GM23338 (cell line): ENCODE measurements around the gene AATF. TPM values are rescaled to one million over a fixed set of nuclear protein-coding genes. Genes with fewer than 3 reads are reported as not detected.

Experiments used
- ATAC-seq: fragments of 200-7000 bp; cut with Tn5 transposase; 3 replicates; pipeline ENCODE4 v1.9.1; 2020
- DNase-seq: peaks from one replicate; pipeline ENCODE4 v3.0.0-alpha.2; 2015; ENCODE audit warnings: low spot score
- H2AFZ ChIP-seq: fragments of 200-600 bp; sonication (generic); 2 replicates; pipeline ENCODE4 v1.8.0; 2016; ENCODE audit warnings: antibody characterized with exemption, mild to moderate bottlenecking, moderate library complexity
- H3F3A ChIP-seq: fragments of 200-600 bp; sonication (generic); replicated peaks from 2 replicates; pipeline ENCODE4 v1.8.0; 2017; ENCODE audit warnings: antibody characterized with exemption, mixed run types, low read depth
- H3K27ac ChIP-seq: fragments of 200-600 bp; sonication (generic); 2 replicates; pipeline ENCODE4 v1.6.1; 2016; ENCODE audit warnings: low read depth
- H3K27me3 ChIP-seq: fragments of 200-600 bp; sonication (generic); 2 replicates; pipeline ENCODE4 v1.8.0; 2016; ENCODE audit warnings: mild to moderate bottlenecking, mixed run types, moderate library complexity; ENCODE audit not compliant: insufficient read depth
- H3K36me3 ChIP-seq: fragments of 200-600 bp; sonication (generic); 2 replicates; pipeline ENCODE4 v1.8.0; 2016; ENCODE audit warnings: mild to moderate bottlenecking; ENCODE audit not compliant: insufficient read depth
- H3K4me1 ChIP-seq: fragments of 200-600 bp; sonication (generic); 2 replicates; pipeline ENCODE4 v1.8.0; 2016; ENCODE audit warnings: mild to moderate bottlenecking, moderate library complexity; ENCODE audit not compliant: insufficient read depth
- H3K4me2 ChIP-seq: fragments of 200-600 bp; sonication (generic); 2 replicates; pipeline ENCODE4 v1.7.1; 2017; ENCODE audit warnings: mixed run types
- H3K4me3 ChIP-seq: fragments of 200-600 bp; sonication (generic); 2 replicates; pipeline ENCODE4 v1.6.1; 2016; ENCODE audit warnings: mixed run types
- H3K79me2 ChIP-seq: fragments of 200-600 bp; sonication (generic); replicated peaks from 2 replicates; pipeline ENCODE4 v1.8.0; 2017; ENCODE audit warnings: mild to moderate bottlenecking; ENCODE audit not compliant: insufficient read depth
- H3K9me2 ChIP-seq: fragments of 200-600 bp; sonication (generic); 2 replicates; pipeline ENCODE4 v1.8.0; 2017; ENCODE audit not compliant: insufficient read depth
- H4K20me1 ChIP-seq: fragments of 200-600 bp; sonication (generic); replicated peaks from 2 replicates; pipeline ENCODE4 v1.8.0; 2017; ENCODE audit warnings: mild to moderate bottlenecking; ENCODE audit not compliant: insufficient read depth
- H3K27ac Mint-ChIP-seq: 2 replicates; pipeline ENCODE4 v1.8.0; 2020; ENCODE audit warnings: inconsistent platforms, mild to moderate bottlenecking, moderate library complexity, mixed read lengths
- H3K27me3 Mint-ChIP-seq: 3 replicates; pipeline ENCODE4 v1.8.0; 2022; ENCODE audit warnings: low read depth, mild to moderate bottlenecking, moderate library complexity, mixed read lengths, inconsistent platforms; ENCODE audit not compliant: insufficient read depth, poor library complexity
- H3K36me3 Mint-ChIP-seq: 3 replicates; pipeline ENCODE4 v1.8.0; 2021; ENCODE audit warnings: low read depth, mild to moderate bottlenecking, inconsistent platforms, moderate library complexity, mixed read lengths
- H3K4me1 Mint-ChIP-seq: 3 replicates; pipeline ENCODE4 v1.8.0; 2020; ENCODE audit warnings: mild to moderate bottlenecking, inconsistent platforms, mixed read lengths
- H3K4me3 Mint-ChIP-seq: 3 replicates; pipeline ENCODE4 v1.8.0; 2021; ENCODE audit warnings: moderate library complexity, mild to moderate bottlenecking, inconsistent platforms, mixed read lengths
- H3K9me3 Mint-ChIP-seq: 3 replicates; pipeline ENCODE4 v1.8.0; 2020; ENCODE audit warnings: moderate library complexity, mild to moderate bottlenecking, inconsistent platforms, mixed read lengths
- CTCF ChIP-seq, 2 experiments: fragments of 200-600 bp in 1 of 2; sonication (generic) in 1 of 2; conservative IDR thresholded peaks; 2 replicates each; pipeline versions ENCODE4 v1.5.1 to v1.6.1; 2016 to 2017; ENCODE audit warnings: antibody characterized with exemption in 2 of 2, low read depth in 2 of 2, mild to moderate bottlenecking in 2 of 2, moderate library complexity in 1 of 2
- ZNF462 ChIP-seq: fragments of 250-450 bp; sonication (Bioruptor Pico); IDR thresholded peaks from 2 replicates; pipeline ENCODE4 v1.5.0; 2020; ENCODE audit warnings: mild to moderate bottlenecking, moderate library complexity
- polyA plus RNA-seq: library from polyadenylated mRNA; unstranded; fragments of >200 nt; fragmentation: Nextera tagmentation; extraction: Ambion mirVana; gene quantifications from 2 replicates; pipeline ENCODE4 v1.2.1, GENCODE V29; 2016
- total RNA-seq: library from RNA; depleted of rRNA; stranded (reverse); fragments of >200 nt; shearing (Covaris generic); gene quantifications from 2 replicates; pipeline ENCODE4 v1.2.3, GENCODE V29; 2014

AATF gene
- total and polyA plus RNA-seq, 2 experiments from 2014 or later: 40.2 to 71.2 TPM

GRCh38 chr17:37059493-37059892 is 110.7 kb downstream of the AATF start:
- no peak for DNase-seq
- no peaks in the 10 kb centered on the region for H3K79me2 ChIP-seq
- no peak overlapping the region for H3K27ac ChIP-seq
- Mint-ChIP-seq H3K36me3 (peaks cover 13% of the 10 kb centered on the region; the same call in 2 of the 3 replicates), H3K27me3 (peaks cover 22% of the 10 kb centered on the region), H3K4me3 (no peak overlapping the region), H3K9me3 (no peaks in the 10 kb centered on the region), H3K4me1 (peaks cover 41% of the 10 kb centered on the region), H3K27ac (no peak overlapping the region)
- peaks cover 39% of the 10 kb centered on the region for H3K4me1 ChIP-seq
- no peaks in the 10 kb centered on the region for H4K20me1 ChIP-seq
- no peaks in the 10 kb centered on the region for H3K27me3 ChIP-seq
- H2AFZ ChIP-seq: no peak overlapping the region
- H3K4me3 ChIP-seq: no peak overlapping the region
- no peak overlapping the region for H3K4me2 ChIP-seq
- no peaks in the 10 kb centered on the region for H3K9me2 ChIP-seq
- no peak for ATAC-seq
- 0 out of 2 replicates have a peak, but pooled peaks cover 5% of the 10 kb centered on the region for H3F3A ChIP-seq
- no peak for TF ChIP-seq CTCF (conservative IDR thresholded peaks at IDR 0.05; ENCODE audit: low read depth in 2 of 2)
- no peaks in the 10 kb centered on the region; the same call in 1 of the 2 replicates for H3K36me3 ChIP-seq

GRCh38 chr17:37060094-37060493 is 111.3 kb downstream of the AATF start:
- TF ChIP-seq ZNF462 (CRISPR knock-in tag): no peak
- H3K4me3 Mint-ChIP-seq: no peak overlapping the region
- DNase-seq (no peak), ATAC-seq (no peak)
- Histone ChIP-seq H3K4me2 (no peak overlapping the region), H3K27ac (no peak overlapping the region), H2AFZ (no peak overlapping the region), H3K9me2 (no peaks in the 10 kb centered on the region), H3K4me1 (peaks cover 45% of the 10 kb centered on the region), H4K20me1 (no peaks in the 10 kb centered on the region), H3K36me3 (no peaks in the 10 kb centered on the region; the same call in 1 of the 2 replicates), H3F3A (peaks cover 4% of the 10 kb centered on the region; the same call in 1 of the 2 replicates), H3K79me2 (no peaks in the 10 kb centered on the region), H3K4me3 (no peak overlapping the region), H3K27me3 (no peaks in the 10 kb centered on the region; the same call in 1 of the 2 replicates)
- no peak overlapping the region; the same call in 1 of the 2 replicates for H3K27ac Mint-ChIP-seq
- no peaks in the 10 kb centered on the region for H3K9me3 Mint-ChIP-seq
- peaks cover 13% of the 10 kb centered on the region; the same call in 2 of the 3 replicates for H3K36me3 Mint-ChIP-seq
- peaks cover 22% of the 10 kb centered on the region for H3K27me3 Mint-ChIP-seq
- H3K4me1 Mint-ChIP-seq: peaks cover 43% of the 10 kb centered on the region
